Activated T-cell treated with anti-CD3 and anti-CD28 coated beads for 48 hours (primary cell): ENCODE data around the gene DNAH14.
"Not testable (repeated sequence)": the region's sequence is repeated elsewhere in the genome, so short reads cannot be mapped to it uniquely, and the experiment has no call there.

Experiments used
- DNase-seq: peaks from one replicate; pipeline ENCODE4 v3.0.0-alpha.2; 2020; ENCODE audit warnings: low read depth

Gene DNAH14

DNA sequence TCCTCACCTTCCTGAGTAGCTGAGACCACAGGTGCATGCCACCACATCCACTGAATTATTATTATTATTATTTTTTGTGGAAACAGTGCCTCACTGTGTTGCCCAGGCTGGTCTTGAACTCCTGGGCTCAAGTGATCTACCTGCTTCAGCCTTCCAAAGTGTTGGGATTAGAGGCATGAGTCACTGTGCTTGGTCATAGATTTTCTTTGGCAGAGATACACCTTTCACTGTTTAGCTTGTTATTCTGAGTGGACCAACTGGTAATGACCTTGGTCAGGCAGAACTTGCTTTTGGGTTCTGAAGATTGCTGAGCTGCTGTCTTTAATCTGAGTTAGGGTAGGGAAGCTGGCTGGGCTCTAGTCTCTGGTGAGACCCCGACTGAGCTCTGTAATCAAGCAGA lies 66.8 kb downstream of the DNAH14 start:
- DNase-seq = no peak

DNA sequence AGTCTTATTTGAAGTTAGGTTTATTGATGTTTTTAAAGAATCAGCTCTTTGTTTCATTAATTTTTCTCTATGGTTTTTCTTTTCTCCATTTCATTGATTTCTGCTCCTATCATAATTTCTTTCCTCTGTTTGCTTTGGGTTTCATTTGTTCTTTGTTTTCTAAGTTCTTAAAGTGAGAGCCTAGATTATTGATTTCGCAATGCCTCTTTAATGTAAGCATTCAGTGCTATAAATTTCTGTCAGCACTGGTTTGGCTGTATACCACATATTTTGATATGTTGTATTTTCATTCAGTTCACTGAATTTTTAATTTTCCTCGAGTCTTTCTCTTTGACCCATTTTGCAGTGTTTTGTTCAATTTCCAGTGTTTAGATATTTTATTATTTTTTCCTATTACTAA lies 68.7 kb downstream of the DNAH14 start:
- no peak for DNase-seq

DNA sequence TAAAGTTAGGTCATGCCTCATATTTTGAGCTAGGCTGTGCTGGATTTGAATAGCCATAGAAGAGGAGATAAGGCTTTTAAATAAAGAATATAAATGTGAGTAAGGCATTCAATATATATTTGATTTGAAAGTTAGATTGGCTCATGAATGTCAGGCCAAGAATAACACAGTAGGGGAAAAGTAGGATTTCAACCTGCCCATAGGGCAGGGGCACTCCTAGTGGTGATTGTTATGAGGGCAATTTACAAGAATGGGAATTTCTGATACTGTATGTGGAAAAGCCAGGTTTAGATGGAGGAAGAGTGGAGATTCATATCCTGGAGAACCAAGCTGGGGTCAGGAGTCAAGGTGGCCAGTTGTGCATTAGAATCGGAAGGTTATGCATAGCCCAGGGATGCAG lies 74.9 kb downstream of the DNAH14 start:
- DNase-seq = no peak

DNA sequence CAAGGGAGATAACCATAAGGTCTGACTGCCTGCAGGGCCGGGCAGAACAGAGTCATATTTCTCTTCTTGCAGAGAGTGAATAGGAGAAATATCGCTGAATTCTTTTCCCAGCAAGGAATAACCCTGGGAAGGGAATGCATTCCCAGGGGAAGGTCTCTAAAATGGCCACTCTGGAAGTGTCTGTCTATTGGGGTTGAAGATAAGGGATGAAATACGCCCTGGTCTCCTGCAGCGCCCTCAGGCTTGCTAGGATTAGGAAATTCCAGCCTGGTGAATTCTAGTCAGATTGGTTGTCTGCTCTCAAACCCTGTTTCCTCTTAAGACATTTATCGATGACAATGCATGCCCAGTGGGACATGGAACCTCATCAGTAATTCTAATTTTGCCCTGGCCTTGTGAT lies 76.9 kb downstream of the DNAH14 start:
- not testable (repeated sequence) for DNase-seq

DNA sequence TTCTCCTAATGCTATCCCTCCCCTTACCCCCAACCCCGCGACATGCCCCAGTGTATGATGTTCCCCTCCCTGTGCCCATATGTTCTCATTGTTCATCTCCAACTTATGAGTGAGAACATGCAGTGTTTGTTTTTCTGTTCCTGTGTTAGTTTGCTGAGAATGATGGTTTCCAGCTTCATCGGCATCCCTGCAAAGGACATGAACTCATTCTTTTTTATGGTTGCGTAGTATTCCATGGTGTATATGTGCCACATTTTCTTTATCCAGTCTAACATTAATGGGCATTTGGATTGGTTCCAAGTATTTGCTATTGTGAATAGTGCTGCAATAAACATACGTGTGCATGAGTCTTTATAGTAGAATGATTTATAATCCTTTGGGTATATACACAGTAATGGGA lies 78.6 kb downstream of the DNAH14 start:
- not testable (repeated sequence) for DNase-seq

DNA sequence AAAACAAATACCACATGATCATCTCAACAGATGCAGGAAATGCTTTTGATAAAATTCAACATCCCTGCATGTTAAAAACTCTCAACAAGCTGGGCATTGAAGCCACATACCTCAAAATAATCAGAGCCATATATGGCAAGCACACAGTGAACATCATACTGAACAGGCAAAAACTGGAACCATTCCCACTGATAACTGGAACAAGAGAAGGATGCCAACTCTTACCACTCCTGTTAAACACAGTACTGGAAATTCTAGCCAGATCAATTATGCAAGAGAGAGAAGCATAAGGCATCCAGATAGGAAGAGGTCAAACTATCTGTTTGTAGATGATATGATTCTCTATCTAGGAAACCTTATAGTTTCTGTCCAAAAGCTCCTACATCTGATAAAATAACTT lies 91.6 kb downstream of the DNAH14 start:
- DNase-seq = no peak

DNA sequence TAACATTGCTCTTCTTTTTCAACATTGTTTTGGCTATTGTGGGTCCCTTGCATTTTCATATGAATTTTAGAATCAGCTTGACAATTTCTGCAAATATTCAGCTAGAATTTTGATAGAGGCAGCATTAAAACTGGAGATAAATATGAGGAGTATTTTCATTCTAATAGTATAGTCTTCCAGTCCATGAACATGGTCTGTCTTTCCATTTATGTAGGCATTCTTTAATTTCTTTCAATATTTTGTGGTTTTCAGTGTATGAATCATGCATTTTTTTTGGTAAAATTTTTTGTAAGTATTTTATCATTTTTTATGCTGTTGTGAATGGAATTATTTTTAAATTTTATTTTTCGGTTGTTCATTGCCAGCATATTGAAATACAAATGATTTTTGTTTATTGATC lies 97.2 kb downstream of the DNAH14 start:
- no peak for DNase-seq

DNA sequence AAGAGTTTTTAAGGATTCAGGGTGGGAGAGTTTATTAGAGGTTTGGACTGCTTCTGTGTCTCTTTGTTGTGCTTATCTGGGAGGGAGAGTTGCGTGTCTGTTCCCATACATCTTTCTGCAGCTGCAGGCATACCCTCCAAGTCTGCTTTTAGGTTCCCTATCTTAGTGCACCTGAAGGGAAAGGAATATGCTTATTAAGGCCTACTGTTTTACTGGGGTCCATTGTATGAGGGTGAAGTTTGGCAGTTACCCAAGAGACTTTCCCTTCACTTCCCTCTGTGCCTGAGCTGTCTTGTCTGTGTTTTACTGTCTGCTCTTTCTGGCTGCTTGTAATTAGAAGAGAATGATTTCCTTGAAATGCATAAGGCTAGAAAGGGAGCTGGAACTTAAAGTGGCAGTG lies 107.0 kb downstream of the DNAH14 start:
- not testable (repeated sequence) for DNase-seq

DNA sequence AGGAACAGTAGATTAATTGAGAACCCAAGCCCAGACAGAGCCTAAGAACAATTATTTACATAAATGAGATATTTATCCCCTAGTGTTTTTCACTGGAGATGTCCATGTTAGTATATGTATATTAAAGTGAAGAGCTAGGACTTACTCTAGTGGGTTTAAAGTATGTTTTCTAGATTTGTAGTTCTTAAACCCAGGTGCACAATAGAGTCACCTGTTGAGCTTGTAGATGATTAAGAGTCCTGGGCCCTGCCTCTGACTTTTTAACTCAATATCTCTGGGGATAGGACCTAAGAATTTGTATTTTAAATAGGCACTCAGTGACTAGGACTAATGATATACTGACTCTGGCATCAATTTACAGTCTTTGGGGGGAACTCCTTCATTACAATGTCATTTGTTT lies 112.8 kb downstream of the DNAH14 start:
- no peak for DNase-seq

DNA sequence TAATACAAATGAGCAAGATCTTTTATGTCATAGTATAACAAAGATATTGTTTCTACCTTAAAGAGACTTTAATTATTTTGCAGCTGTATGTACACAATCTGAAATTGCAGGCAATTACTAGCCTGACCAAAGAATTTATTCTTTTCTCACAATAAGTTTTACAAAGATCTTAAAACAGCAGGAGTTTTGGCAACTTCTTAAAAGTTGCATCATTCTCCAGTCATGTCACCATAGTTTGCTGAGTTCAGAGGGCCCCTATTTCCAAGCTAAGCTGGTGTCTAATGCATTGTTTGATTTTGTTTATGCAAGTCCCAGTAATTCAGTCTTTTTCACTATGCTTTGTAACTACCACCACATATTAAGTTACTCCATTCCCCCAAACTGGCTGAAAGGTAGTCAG lies 114.8 kb downstream of the DNAH14 start:
- no peak for DNase-seq

DNA sequence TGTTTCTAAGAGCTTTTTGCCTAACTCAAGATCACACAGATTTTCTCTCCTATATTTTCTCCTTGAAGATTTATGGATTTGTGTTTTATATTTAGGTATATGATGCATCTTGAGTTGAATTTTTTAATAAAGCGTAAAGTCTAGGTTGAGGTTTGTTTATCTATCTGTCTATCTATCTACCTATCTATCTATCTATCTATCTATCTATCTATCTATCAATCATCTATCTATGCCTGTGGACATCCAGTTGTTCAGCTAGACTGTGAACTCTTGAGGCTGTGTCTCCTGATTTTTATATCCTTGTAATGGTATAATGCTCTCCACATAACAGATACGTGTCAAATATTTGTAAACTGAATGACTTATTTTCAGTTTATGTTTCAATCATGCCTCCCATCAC lies 120.1 kb downstream of the DNAH14 start:
- DNase-seq = no peak

DNA sequence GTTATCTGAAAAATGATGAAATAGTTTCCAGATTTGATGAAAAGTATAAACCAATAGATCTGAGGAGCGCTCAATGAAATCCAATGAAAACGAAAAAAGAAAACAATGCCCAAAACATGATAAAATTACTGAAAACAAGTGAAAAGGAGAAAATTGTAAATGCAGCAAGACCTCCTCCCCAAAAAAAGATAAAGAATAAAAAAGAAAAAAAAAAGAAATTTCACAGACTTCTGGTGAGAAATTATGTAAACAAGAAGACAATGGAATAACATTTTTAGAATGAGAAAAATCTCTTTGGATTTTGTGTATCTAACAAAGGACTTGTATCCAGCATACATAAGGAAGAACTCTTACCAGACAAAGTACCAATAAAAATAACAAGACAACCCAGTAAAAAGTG lies 134.2 kb downstream of the DNAH14 start:
- no peak for DNase-seq

DNA sequence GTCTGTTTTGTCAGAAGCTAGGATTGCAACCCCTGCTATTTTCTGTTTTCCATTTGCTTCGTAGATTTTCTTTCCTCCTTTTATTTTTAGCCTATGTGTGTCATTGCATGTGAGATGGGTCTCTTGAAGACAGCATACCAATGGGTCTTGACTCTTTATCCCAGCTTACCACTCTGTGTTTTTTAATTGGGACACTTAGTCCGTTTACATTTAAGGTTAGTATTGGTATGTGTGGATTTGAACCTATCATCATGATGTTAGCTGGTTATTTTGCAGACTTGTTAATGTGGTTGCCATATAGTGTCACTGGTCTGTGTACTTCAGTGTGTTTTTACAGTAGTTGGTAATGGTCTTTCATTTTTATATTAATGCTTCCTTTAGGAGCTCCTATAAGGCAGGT lies 141.5 kb downstream of the DNAH14 start:
- no peak for DNase-seq

DNA sequence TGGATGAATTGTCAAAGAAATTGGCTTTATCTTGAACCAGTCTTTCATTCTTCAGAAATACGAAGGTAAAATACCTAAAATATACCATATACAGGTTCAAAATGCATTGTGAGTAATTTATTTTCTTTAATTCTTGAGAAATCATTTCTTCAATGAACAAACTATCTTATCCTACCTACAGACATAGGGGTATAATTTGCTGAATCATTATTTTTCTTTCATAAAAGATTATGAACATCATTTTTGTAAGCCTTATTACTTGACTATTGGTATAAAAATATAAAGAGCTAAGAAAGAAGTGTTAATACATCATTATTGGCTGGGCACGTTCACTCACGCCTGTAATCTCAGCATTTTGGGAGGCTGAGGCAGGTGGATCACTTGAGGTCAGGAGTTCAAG lies 167.7 kb downstream of the DNAH14 start:
- DNase-seq = no peak

DNA sequence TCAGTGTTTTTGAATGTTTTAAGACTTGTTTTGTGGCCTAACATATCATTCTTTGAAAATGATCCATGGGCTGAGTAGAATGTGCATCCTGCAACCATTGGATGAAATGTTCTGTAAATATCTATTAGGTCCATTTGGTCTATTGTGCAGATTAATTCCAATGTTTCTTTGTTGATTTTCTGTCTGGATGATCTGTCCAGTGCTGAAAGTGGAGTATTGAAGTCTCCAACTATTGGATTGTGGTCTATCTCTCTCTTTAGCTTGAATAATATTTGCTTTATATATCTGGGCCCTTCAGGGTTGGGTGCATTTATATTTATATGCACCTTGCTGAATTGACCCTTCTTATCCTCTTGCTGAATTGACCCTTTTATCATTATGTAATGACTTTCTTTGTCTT lies 181.5 kb downstream of the DNAH14 start:
- DNase-seq = no peak

DNA sequence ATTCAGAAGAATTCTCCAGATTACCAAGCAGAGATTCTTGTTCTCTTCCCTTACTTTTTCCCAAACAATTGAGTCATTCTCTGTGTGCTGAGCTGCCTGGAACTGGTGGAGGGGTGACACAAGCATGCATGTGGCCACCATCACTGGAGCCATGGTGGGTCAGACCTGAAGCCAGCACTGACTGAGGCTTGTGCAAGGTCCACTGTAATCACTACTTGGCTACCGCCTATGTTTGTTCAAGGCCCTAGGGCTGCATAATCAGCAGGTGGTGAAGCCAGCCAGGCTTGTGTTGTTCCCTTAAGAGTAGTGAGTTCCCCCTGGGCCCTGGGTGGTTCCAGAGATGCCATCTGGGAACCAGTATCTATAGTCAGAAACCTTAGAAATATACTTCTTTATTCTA lies 183.8 kb downstream of the DNAH14 start:
- no peak for DNase-seq

DNA sequence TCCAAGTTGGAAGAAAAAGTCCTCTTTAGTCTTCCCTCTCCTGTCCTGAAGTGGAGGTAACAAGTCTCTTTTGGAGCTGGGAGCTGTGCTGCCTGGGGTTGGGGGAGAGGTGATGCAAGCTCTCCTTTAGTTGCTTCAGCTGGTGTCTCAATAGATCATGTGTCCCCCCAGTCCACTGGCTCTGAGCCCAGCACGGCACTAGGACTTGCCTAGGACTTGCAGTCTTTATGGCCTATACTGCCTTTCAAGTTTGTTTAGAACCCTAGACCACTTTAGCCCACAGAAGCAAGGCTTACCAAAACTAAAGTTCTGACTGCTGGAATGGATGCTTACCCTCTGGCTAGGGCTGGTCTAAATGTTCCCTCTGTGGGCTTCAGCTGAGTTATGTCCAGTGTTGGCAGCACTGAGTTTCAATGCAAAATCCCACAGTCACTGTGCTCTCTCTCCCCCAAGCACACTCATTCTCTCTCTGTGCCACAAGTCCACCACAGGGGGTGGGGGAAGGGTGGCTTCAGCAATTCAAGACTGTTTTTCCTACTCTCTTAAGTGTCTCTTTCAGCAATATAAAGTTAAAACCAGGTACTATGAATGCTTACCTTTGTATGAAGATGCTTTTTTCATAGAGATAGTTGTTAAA lies 185.0 kb downstream of the DNAH14 start:
- DNase-seq = no peak

DNA sequence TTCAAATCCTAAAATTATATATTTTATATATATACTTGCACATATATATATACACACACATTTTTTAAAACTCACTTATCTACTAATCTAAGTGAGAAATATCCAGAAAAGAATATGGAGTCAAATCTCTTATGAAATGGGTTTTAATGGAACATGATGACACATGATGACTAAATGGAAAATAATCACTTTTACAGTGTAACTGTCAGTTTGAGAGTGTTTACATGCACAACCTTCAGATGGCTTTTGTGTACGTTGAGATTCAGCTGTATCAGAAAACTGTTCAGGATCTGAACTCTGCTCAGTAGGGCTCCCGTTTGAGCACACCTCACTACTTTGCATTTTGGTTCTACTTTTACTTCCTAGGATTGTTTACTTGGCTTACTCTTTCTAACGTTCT lies 189.8 kb downstream of the DNAH14 start:
- DNase-seq = no peak

DNA sequence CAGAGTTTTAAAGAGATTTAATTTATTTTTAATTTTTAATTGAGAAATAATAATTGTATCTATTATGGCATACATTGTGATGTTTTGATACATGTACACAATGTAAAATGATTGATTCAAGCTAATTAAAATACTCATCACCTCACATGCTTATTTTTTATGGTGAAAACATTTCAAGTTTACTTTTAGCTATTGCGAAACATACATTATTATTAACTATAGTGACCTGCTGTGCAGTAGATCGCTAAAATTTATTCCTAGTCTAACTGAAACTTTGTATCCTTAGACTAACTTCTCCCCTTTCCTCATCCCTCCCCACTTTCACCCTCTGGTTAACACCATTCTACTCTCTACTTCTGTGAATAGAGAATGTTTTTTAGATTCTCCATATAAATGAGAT lies 191.6 kb downstream of the DNAH14 start:
- no peak for DNase-seq

DNA sequence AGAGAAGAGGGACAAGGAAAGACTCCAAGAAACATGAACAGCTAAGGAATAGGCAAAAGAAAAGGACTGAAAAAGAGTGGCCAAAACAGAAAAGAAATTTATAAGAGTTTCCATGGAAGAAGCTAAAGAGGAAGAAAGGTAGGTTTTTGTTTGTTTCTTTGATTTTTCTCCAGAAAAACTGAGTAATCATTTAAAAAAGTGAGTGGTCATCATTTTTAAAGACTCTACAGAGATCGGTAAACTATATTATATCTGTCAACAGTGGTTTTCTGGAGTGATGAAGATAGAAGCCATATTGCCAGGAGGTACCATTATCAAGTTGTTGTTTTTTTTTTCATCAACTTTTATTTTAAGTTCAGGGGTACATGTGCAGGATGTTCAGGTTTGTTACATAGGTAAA lies 202.4 kb downstream of the DNAH14 start:
- DNase-seq = no peak

DNA sequence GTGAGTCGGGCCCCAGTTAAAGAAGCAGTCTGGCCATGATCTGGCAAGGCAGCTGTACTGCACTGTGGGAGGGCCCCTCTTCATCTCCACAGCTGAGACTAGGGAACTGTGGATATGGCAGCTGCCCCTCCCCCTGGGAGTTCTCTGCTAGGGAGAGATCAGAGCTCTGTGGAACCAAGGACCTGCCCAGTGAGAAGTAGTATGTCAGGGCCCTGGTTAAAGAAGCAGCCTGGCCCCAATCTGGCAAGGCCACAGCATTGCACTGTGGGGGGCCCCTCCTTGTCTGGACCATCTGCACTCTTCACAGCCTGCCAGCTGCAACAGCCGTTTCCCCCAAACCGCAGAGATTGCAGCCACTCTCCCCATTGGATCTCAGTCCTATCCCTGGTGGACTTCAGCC lies 208.5 kb downstream of the DNAH14 start:
- no peak for DNase-seq

DNA sequence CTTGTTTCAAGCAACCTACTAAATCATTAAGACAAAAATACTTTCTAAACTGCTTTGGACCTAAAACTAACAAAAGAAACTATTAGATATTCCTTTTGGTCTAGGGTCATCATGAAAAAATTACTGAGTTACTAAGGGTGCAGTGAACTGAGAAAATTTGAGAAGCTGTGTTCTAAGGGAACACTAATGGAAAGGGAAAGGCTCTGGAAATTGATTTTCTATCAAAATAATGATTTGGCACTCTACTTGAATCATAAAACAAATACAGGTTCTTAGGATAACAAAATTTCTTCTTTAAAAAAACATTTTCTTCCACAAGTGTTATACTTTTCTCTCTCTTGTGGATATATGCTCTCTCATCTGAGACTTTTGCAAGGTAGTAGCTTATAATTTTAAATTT lies 213.5 kb downstream of the DNAH14 start:
- no peak for DNase-seq

DNA sequence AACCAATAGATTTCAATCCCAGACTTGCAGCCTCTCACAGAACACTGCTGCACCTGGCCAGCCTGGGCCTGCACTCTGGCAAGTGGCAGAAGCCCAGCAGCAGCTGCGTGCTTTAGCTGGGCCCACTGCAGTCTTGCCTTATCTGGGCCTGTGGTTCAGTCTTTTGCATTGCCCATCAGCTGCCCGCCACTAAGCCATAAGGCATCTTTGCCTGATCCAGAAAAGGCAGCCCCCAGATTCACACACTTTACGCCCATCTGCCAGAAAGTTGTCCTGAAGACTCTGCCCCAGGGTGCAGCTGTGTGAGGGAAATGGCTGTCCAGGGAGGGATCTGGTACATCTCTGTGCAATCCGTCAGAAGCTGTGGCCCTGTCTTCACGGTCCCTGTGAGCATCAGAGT lies 217.0 kb downstream of the DNAH14 start:
- DNase-seq = no peak

DNA sequence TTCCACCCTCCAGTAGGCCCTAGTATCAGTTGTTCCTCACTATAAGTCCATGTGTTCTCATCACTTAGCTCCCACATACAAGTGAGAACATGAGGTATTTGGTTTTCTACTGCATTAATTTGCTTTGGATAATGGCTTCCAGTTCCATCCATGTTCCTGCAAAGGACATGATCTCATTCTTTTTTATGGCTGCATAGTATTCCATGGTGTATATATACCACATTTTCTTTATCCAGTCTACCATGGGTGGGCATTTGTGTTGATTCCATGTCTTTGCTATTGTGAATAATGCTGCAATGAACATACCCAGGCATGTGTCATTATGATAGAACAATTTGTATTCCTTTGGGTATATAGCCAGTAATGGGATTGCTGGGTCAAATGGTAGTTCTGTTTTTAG lies 218.3 kb downstream of the DNAH14 start:
- DNase-seq = not testable (repeated sequence)

DNA sequence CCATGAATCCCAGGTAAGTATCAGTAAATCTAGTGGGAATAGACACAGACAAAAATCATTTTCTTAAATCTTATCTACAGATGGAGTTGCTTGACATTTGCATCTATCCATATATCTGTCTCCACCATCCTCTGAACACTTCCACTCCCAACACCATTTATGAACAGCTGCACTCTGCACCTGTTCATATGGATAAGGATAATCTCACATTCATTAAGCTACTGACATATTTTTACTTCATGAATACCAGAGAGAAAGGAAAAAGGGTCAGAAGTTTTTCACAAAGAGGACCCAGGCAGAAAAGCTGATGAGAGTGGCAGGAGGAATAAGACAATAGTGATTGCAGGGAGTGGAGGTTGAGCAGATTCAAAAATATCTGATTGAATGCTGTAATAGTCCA lies 222.6 kb downstream of the DNAH14 start:
- no peak for DNase-seq
